K562 (cell line): ENCODE data around the gene ZDHHC15.
"Not testable (repeated sequence)": the region's sequence is repeated elsewhere in the genome, so short reads cannot be mapped to it uniquely, and the experiment has no call there.

Experiments used
- KDM1A ChIP-seq, 2 experiments: fragments of 450-650 bp; IDR thresholded peaks; 2 replicates each; pipeline ENCODE4 v1.6.1; 2016; ENCODE audit warnings: mild to moderate bottlenecking in 2 of 2
- MYC ChIP-seq, 2 experiments: fragments of 250-450 bp in 1 of 2; sonication (Bioruptor Pico) in 1 of 2; IDR thresholded peaks; 2 replicates each; pipeline versions ENCODE4 v1.5.1 to v1.6.1; 2012 to 2021; ENCODE audit warnings: low read depth in 2 of 2, borderline replicate concordance in 1 of 2, improper control_type of control experiment in 1 of 2, low read length in 1 of 2, mild to moderate bottlenecking in 1 of 2, moderate library complexity in 1 of 2
- ZBED1 ChIP-seq: IDR thresholded peaks from 2 replicates; pipeline ENCODE4 v1.6.1; 2014
- ZNF24 ChIP-seq: fragments of 450-650 bp; IDR thresholded peaks from 2 replicates; pipeline ENCODE4 v1.6.1; 2016
- TF ChIP-seq, protein P1 (sequence below), 3 experiments: IDR thresholded peaks in 2 of 3; conservative IDR thresholded peaks in 1 of 3; 2 replicates each; pipeline ENCODE4 v1.5.1; 2011 to 2012; ENCODE audit warnings: low read length in 3 of 3, mild to moderate bottlenecking in 3 of 3, control low read depth in 2 of 3, improper control_type of control experiment in 1 of 3, inconsistent platforms in 1 of 3, low read depth in 1 of 3, mixed read lengths in 1 of 3, moderate library complexity in 1 of 3; ENCODE audit not compliant: insufficient read depth in 2 of 3
- TF ChIP-seq, protein P2 (sequence below): sonication (generic); formaldehyde crosslinking; IDR thresholded peaks from 2 replicates; pipeline ENCODE4 v1.5.0; 2020; ENCODE audit warnings: missing genetic modification reagents
- TF ChIP-seq, protein P3 (sequence below): IDR thresholded peaks from 2 replicates; pipeline ENCODE4 v1.6.1; 2016; ENCODE audit warnings: missing genetic modification characterization, missing compliant biosample characterization
- TF ChIP-seq, protein P4 (sequence below): sonication (generic); formaldehyde crosslinking; IDR thresholded peaks from 2 replicates; pipeline ENCODE4 v1.8.1; 2023; ENCODE audit warnings: mild to moderate bottlenecking, missing genetic modification reagents

DNA sequence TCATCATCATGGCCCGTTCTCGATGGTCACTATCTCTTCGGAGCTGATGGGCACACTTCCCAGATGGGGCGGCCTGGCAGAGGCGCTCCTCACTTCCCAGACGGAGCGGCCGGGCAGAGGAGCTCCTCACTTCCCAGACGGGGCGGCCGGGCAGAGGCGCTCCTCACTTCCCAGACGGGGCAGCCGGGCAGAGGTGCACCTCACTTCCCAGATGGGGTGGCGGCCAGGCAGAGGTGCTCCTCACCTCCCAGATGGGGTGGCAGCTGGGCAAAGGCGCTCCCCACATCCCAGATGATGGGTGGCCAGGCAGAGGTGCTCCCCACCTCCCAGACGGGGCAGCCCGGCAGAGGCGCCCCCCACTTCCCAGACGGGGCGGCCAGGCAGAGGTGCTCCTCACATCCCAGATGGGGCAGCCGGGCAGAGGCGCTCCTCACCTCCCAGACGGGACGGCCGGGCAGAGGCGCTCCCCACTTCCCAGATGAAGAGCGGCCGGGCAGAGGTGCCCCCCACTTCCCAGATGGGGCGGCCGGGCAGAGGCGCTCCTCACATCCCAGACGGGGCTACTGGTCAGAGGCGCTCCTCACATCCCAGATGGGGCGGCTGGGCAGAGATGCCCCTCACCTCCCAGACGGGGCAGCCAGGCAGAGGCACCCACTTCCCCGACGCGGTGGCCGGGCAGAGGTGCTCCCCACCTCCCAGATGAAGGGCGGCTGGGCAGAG lies 188.3 kb downstream of the ZDHHC15 start:
- TF ChIP-seq, protein P1, sequence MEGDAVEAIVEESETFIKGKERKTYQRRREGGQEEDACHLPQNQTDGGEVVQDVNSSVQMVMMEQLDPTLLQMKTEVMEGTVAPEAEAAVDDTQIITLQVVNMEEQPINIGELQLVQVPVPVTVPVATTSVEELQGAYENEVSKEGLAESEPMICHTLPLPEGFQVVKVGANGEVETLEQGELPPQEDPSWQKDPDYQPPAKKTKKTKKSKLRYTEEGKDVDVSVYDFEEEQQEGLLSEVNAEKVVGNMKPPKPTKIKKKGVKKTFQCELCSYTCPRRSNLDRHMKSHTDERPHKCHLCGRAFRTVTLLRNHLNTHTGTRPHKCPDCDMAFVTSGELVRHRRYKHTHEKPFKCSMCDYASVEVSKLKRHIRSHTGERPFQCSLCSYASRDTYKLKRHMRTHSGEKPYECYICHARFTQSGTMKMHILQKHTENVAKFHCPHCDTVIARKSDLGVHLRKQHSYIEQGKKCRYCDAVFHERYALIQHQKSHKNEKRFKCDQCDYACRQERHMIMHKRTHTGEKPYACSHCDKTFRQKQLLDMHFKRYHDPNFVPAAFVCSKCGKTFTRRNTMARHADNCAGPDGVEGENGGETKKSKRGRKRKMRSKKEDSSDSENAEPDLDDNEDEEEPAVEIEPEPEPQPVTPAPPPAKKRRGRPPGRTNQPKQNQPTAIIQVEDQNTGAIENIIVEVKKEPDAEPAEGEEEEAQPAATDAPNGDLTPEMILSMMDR (IDR thresholded peaks at IDR 0.05 in 2 of 3, conservative IDR thresholded peaks at IDR 0.05 in 1 of 3; ENCODE audit: insufficient read depth in 2 of 3, low read depth in 1 of 3, low read length in 3 of 3): not testable (repeated sequence)
- not testable (repeated sequence) for TF ChIP-seq ZNF24; MYC (IDR thresholded peaks at IDR 0.05; ENCODE audit: low read depth, low read length); MYC (CRISPR knock-in tag; IDR thresholded peaks at IDR 0.05; ENCODE audit: borderline replicate concordance, low read depth); ZBED1; KDM1A (IDR thresholded peaks at IDR 0.05)
- TF ChIP-seq, protein P2, sequence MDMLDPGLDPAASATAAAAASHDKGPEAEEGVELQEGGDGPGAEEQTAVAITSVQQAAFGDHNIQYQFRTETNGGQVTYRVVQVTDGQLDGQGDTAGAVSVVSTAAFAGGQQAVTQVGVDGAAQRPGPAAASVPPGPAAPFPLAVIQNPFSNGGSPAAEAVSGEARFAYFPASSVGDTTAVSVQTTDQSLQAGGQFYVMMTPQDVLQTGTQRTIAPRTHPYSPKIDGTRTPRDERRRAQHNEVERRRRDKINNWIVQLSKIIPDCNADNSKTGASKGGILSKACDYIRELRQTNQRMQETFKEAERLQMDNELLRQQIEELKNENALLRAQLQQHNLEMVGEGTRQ (CRISPR knock-in tag): not testable (repeated sequence)
- TF ChIP-seq, protein P3, sequence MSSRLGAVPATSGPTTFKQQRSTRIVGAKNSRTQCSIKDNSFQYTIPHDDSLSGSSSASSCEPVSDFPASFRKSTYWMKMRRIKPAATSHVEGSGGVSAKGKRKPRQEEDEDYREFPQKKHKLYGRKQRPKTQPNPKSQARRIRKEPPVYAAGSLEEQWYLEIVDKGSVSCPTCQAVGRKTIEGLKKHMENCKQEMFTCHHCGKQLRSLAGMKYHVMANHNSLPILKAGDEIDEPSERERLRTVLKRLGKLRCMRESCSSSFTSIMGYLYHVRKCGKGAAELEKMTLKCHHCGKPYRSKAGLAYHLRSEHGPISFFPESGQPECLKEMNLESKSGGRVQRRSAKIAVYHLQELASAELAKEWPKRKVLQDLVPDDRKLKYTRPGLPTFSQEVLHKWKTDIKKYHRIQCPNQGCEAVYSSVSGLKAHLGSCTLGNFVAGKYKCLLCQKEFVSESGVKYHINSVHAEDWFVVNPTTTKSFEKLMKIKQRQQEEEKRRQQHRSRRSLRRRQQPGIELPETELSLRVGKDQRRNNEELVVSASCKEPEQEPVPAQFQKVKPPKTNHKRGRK: not testable (repeated sequence)
- TF ChIP-seq, protein P4, sequence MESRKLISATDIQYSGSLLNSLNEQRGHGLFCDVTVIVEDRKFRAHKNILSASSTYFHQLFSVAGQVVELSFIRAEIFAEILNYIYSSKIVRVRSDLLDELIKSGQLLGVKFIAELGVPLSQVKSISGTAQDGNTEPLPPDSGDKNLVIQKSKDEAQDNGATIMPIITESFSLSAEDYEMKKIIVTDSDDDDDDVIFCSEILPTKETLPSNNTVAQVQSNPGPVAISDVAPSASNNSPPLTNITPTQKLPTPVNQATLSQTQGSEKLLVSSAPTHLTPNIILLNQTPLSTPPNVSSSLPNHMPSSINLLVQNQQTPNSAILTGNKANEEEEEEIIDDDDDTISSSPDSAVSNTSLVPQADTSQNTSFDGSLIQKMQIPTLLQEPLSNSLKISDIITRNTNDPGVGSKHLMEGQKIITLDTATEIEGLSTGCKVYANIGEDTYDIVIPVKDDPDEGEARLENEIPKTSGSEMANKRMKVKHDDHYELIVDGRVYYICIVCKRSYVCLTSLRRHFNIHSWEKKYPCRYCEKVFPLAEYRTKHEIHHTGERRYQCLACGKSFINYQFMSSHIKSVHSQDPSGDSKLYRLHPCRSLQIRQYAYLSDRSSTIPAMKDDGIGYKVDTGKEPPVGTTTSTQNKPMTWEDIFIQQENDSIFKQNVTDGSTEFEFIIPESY (CRISPR knock-in tag): not testable (repeated sequence)
